Sigmoid colon (tissue), 7 donors: Measurements from ENCODE around the gene DNAAF3. TPM values are rescaled to one million over a fixed set of nuclear protein-coding genes. Genes with fewer than 3 reads are reported as not detected.

ENCODE experiments used
- DNase-seq: peaks from one replicate; pipeline ENCODE4 v3.0.0-alpha.2; 2019
- H3K27ac ChIP-seq, 4 donors: fragments of 200-600 bp; sonication (generic); one replicate each; pipeline ENCODE4 v1.5.1; 2016 to 2019; ENCODE audit warnings: mild to moderate bottlenecking in 1 of 4
- H3K27me3 ChIP-seq, 3 donors: fragments of 200-600 bp; sonication (generic); one replicate each; pipeline ENCODE4 v1.5.1; 2019; ENCODE audit warnings: mild to moderate bottlenecking in 1 of 3
- H3K36me3 ChIP-seq, 4 donors: fragments of 200-600 bp; sonication (generic); one replicate each; pipeline ENCODE4 v1.5.1; 2016 to 2019
- H3K4me1 ChIP-seq, 4 donors: fragments of 200-600 bp; sonication (generic); one replicate each; pipeline ENCODE4 v1.5.1; 2017 to 2019
- H3K4me3 ChIP-seq, 4 donors: fragments of 200-600 bp; sonication (generic); one replicate each; pipeline ENCODE4 v1.5.1; 2017 to 2019; ENCODE audit warnings: mild to moderate bottlenecking in 2 of 4, moderate library complexity in 1 of 4
- H3K9me3 ChIP-seq, 4 donors: fragments of 200-600 bp in 3 of 4; sonication (generic) in 3 of 4; one replicate each; pipeline versions ENCODE4 v1.5.1 to v1.6.1; 2013 to 2019
- EP300 ChIP-seq, 4 donors: sonication (generic); formaldehyde crosslinking; IDR thresholded peaks; one replicate each; pipeline ENCODE4 v1.6.1; 2017; ENCODE audit warnings: antibody characterized with exemption in 4 of 4
- POLR2A ChIP-seq, 2 donors: fragments of 450-650 bp; IDR thresholded peaks; one replicate each; pipeline ENCODE4 v1.6.1; 2016; ENCODE audit warnings: antibody characterized with exemption in 2 of 2, mild to moderate bottlenecking in 2 of 2, moderate library complexity in 2 of 2
- POLR2AphosphoS5 ChIP-seq, 4 donors: sonication (generic); formaldehyde crosslinking; IDR thresholded peaks; one replicate each; pipeline ENCODE4 v1.6.1; 2017; ENCODE audit warnings: antibody characterized with exemption in 4 of 4
- WGBS, 2 donors: extraction: QIAGEN DNeasy Blood & Tissue Kit; methylation state at CpG; one replicate each; pipeline ENCODE4 v1.1.7; 2013; 5-methylcytosine and 5-hydroxymethylcytosine counted together
- intact Hi-C: fragments of 100-400 bp; cut with DNase I; formaldehyde crosslinking; loops from one replicate; pipeline ENCODE4 v1.15.1; 2023
- polyA plus RNA-seq, 3 donors: library from polyadenylated mRNA; stranded (reverse); fragments of 200-250 nt; gene quantifications; one replicate each; pipeline ENCODE4 v1.2.3, GENCODE V29; 2013
- total RNA-seq, 4 donors: library from RNA; depleted of rRNA; stranded (reverse); fragments of >200 nt; gene quantifications; one replicate each; pipeline ENCODE4 v1.1.0, GENCODE V29; 2016
- TF ChIP-seq, protein P1 (sequence below), 4 experiments: fragments of 450-650 bp in 3 of 4; fragments of 200-600 bp in 1 of 4; IDR thresholded peaks; one replicate each; pipeline ENCODE4 v1.5.1; 2016 to 2019; ENCODE audit warnings: antibody characterized with exemption in 4 of 4, mild to moderate bottlenecking in 3 of 4, moderate library complexity in 2 of 4
- donor health status: healthy with polysubstance abuse.
- donor health status: Bipolar disorder and iron deficiency.
- donor health status: healthy.

The DNAAF3 gene
- total and polyA plus RNA-seq, 7 donors: 1.1 TPM; not detected in 6

DNA sequence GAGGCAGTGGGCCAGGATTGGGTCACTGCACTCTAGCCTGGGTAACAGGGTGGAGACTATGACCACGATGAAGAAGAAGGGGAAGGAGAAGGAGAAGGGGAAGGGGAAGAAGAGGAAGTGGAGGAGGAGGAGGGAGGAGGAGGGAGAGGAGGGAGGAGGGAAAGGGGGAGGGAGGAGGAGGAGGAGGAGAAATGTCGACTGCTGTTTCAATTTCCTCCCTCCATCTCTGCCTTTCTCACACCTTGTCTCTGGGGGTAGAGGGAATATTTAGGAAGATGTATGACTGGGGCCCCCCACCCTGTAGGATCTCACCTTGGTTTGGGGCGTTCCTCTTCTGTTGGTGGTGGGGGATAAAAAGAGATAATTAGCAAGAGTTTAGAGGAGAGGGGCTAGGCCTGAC, 21.2 kb downstream of the DNAAF3 start:
- no peak overlapping the region for H3K4me3 ChIP-seq
- H3K27ac ChIP-seq: no peak overlapping the region
- H3K4me1 ChIP-seq: peaks cover 0 to 22% (median 5%) of the 10 kb centered on the region in 4 donors
- no peaks in the 10 kb centered on the region for H3K36me3 ChIP-seq
- TF ChIP-seq POLR2A (IDR thresholded peaks at IDR 0.05) (no peak), POLR2AphosphoS5 (IDR thresholded peaks at IDR 0.05) (no peak), EP300 (IDR thresholded peaks at IDR 0.05) (no peak)
- TF ChIP-seq, protein P1, sequence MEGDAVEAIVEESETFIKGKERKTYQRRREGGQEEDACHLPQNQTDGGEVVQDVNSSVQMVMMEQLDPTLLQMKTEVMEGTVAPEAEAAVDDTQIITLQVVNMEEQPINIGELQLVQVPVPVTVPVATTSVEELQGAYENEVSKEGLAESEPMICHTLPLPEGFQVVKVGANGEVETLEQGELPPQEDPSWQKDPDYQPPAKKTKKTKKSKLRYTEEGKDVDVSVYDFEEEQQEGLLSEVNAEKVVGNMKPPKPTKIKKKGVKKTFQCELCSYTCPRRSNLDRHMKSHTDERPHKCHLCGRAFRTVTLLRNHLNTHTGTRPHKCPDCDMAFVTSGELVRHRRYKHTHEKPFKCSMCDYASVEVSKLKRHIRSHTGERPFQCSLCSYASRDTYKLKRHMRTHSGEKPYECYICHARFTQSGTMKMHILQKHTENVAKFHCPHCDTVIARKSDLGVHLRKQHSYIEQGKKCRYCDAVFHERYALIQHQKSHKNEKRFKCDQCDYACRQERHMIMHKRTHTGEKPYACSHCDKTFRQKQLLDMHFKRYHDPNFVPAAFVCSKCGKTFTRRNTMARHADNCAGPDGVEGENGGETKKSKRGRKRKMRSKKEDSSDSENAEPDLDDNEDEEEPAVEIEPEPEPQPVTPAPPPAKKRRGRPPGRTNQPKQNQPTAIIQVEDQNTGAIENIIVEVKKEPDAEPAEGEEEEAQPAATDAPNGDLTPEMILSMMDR (IDR thresholded peaks at IDR 0.05): no peak
- intact Hi-C loops: loop anchor here (10.0 kb wide), 1 partner anchor 270 kb away; no protein-coding TSS in a partner anchor
- 13 to 14% methylated on average over 3 of the region's 3 CpGs for WGBS, 2 donors
- no peak for DNase-seq
- peaks cover 32 to 94% (median 94%) of the 10 kb centered on the region in 3 donors for H3K27me3 ChIP-seq
- H3K9me3 ChIP-seq: no peaks in the 10 kb centered on the region

GRCh38 chr19:55141696-55142095, 24.7 kb downstream of the DNAAF3 start:
- Histone ChIP-seq H3K36me3 (no peaks in the 10 kb centered on the region), H3K4me1 (peaks cover 0 to 22% (median 5%) of the 10 kb centered on the region in 4 donors), H3K9me3 (no peaks in the 10 kb centered on the region), H3K4me3 (no peak overlapping the region), H3K27ac (no peak overlapping the region), H3K27me3 (peaks cover 28 to 92% (median 77%) of the 10 kb centered on the region in 3 donors)
- WGBS, 2 donors: 32 to 34% methylated on average over 21 of the region's 21 CpGs
- intact Hi-C loops: loop anchor here (5.0 to 10.0 kb wide), 2 partner anchors 273 to 361 kb away; no protein-coding TSS in a partner anchor
- DNase-seq: no peak
- no peak for TF ChIP-seq EP300 (IDR thresholded peaks at IDR 0.05)
- no peak for TF ChIP-seq POLR2A (IDR thresholded peaks at IDR 0.05)

GRCh38 chr19:55137915-55138314, 28.5 kb downstream of the DNAAF3 start:
- intact Hi-C loops: no loop called here
- H3K27me3 ChIP-seq: peaks cover 18 to 88% (median 60%) of the 10 kb centered on the region in 3 donors
- no peaks in the 10 kb centered on the region for H3K36me3 ChIP-seq
- peaks cover 0 to 12% (median 0%) of the 10 kb centered on the region in 4 donors for H3K4me1 ChIP-seq
- DNase-seq: no peak
- no peak overlapping the region for H3K4me3 ChIP-seq
- H3K27ac ChIP-seq: no peak overlapping the region
- 45 to 58% methylated on average over 9 of the region's 9 CpGs for WGBS, 2 donors
- TF ChIP-seq, protein P1 (IDR thresholded peaks at IDR 0.05): no peak
- TF ChIP-seq POLR2AphosphoS5 (IDR thresholded peaks at IDR 0.05): no peak
- no peak for TF ChIP-seq POLR2A (IDR thresholded peaks at IDR 0.05)
- no peak for TF ChIP-seq EP300 (IDR thresholded peaks at IDR 0.05)
- no peaks in the 10 kb centered on the region for H3K9me3 ChIP-seq

DNA sequence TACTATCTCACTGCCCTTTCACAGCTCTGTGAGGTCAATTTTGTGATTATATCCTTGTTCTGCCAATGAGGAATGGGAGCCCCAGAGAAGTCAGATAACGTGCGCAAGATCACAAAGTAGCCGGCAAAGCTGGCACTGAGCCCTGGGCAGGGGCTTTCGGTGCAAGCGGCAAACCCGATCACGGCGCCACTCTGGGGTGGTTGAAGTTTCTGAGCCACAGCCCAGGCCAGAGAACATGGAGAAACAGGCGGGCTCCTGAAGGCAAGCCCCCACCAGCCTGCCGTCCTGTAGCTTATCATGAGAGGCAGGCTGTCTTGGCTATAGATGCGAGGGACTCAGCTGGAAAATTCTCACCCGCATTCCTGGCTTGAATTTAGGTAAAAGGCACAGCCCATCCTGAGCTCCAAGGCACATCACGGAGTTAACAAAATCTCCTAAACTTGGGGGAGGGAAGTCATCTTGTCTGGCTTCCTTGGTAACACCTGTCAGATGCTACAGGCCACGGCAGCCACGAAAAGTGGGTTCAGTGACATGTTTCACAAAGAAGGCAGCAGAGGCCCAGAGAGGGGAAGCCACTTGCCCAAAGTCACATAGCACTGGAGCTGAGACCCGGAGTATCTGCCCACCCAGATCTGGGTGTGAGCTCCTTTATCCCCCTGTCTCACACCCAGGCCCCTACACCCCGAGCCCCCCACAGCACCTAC, 29.9 kb downstream of the DNAAF3 start:
- intact Hi-C loops: no loop called here
- Histone ChIP-seq H3K4me3 (no peak overlapping the region), H3K36me3 (no peaks in the 10 kb centered on the region), H3K4me1 (peaks cover 0 to 9% (median 0%) of the 10 kb centered on the region in 4 donors), H3K9me3 (no peaks in the 10 kb centered on the region), H3K27ac (no peak overlapping the region), H3K27me3 (peaks cover 11 to 86% (median 47%) of the 10 kb centered on the region in 3 donors)
- 72 to 84% methylated on average over 17 of the region's 17 CpGs for WGBS, 2 donors
- TF ChIP-seq POLR2A (IDR thresholded peaks at IDR 0.05): no peak
- no peak for TF ChIP-seq POLR2AphosphoS5 (IDR thresholded peaks at IDR 0.05)
- TF ChIP-seq EP300 (IDR thresholded peaks at IDR 0.05): no peak
- TF ChIP-seq, protein P1 (IDR thresholded peaks at IDR 0.05): no peak
- DNase-seq: no peak

DNA sequence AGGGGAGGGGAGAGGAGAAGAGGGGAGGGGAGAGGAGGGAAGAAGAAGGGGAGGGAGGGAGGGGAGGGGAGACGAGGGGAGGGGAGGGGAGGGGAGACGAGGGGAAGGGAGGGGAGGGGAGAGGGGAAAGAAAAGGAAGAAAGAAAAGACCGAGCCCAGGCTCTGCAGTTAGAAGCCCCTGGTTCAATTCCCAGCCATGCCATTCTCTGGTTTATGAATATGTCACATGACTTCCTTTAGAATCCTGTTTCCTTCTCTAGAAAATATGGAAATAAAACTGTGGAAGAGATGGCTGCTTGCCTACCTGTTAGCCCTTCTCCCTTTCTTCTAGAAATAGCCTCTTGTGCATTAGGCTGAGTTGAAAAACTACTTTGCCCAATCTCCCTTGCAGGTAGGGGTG, 31.7 kb downstream of the DNAAF3 start:
- no peak for TF ChIP-seq POLR2AphosphoS5 (IDR thresholded peaks at IDR 0.05)
- no peak for TF ChIP-seq POLR2A (IDR thresholded peaks at IDR 0.05)
- TF ChIP-seq, protein P1 (IDR thresholded peaks at IDR 0.05): no peak
- no peak for TF ChIP-seq EP300 (IDR thresholded peaks at IDR 0.05)
- no peak overlapping the region for H3K27ac ChIP-seq
- no peaks in the 10 kb centered on the region for H3K9me3 ChIP-seq
- no peak for DNase-seq
- H3K4me3 ChIP-seq: no peak overlapping the region
- no peaks in the 10 kb centered on the region for H3K4me1 ChIP-seq
- H3K36me3 ChIP-seq: no peaks in the 10 kb centered on the region
- WGBS, 2 donors: 0 to 3% methylated on average over 2 of the region's 3 CpGs
- H3K27me3 ChIP-seq: peaks cover 10 to 86% (median 40%) of the 10 kb centered on the region in 3 donors
- intact Hi-C loops: no loop called here
